Mucosa of rectum (tissue), 2 donors: ENCODE results near the gene MT1B.
"Not testable (repeated sequence)": the region's sequence is repeated elsewhere in the genome, so short reads cannot be mapped to it uniquely, and the experiment has no call there.

Source experiments
- H3K27ac ChIP-seq, 2 donors: one replicate each; pipeline ENCODE4 v1.7.0; 2013; ENCODE audit warnings: inconsistent platforms in 2 of 2, low read depth in 2 of 2, low read length in 2 of 2
- H3K27me3 ChIP-seq, 2 donors: one replicate each; pipeline ENCODE4 v1.7.0; 2013; ENCODE audit warnings: low read length in 2 of 2; ENCODE audit not compliant: control insufficient read depth in 2 of 2, insufficient read depth in 2 of 2
- H3K36me3 ChIP-seq, 2 donors: one replicate each; pipeline ENCODE4 v1.7.0; 2013; ENCODE audit warnings: low read length in 2 of 2; ENCODE audit not compliant: control insufficient read depth in 2 of 2, insufficient read depth in 2 of 2
- H3K4me1 ChIP-seq, 2 donors: one replicate each; pipeline ENCODE4 v1.7.0; 2013; ENCODE audit warnings: low read length in 2 of 2, mild to moderate bottlenecking in 1 of 2; ENCODE audit not compliant: control insufficient read depth in 2 of 2, insufficient read depth in 2 of 2
- H3K4me3 ChIP-seq, 2 donors: one replicate each; pipeline ENCODE4 v1.7.0; 2013; ENCODE audit warnings: low read length in 2 of 2
- H3K9ac ChIP-seq, 2 donors: one replicate each; pipeline ENCODE4 v1.7.0; 2013; ENCODE audit warnings: low read length in 2 of 2, low read depth in 1 of 2, mild to moderate bottlenecking in 1 of 2
- H3K9me3 ChIP-seq, 2 donors: one replicate each; pipeline ENCODE4 v1.7.0; 2013; ENCODE audit warnings: low read length in 2 of 2; ENCODE audit not compliant: control insufficient read depth in 2 of 2
- donor health status: healthy.
- donor health status: Normal muscosa, but diverticular disease.

Gene MT1B

DNA sequence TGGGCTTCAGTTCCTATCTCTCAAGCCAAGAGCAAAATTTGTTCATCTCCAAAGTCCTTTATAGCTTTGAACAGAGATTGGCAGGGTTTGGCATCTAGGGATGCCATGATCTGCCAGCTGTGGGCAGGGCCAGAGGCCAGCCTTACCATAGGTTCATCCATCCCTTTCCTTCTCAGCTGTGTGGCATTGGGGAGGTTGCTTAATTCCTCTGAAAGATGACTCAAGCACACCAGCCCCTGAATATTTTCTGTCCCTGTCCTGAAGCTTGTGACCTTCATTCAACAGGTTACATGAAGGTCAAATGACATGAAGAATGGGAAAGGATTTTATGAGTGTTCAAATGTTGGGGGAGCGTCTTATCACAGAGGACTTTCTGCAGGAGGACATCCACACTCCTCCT lies 12.8 kb downstream of the MT1B start:
- H3K9me3 ChIP-seq: no peaks in the 10 kb centered on the region
- H3K4me1 ChIP-seq: peaks cover 20 to 25% of the 10 kb centered on the region in 2 donors
- no peak overlapping the region for H3K9ac ChIP-seq
- H3K4me3 ChIP-seq: no peak overlapping the region
- H3K36me3 ChIP-seq: peaks cover 7 to 9% of the 10 kb centered on the region in 2 donors
- H3K27ac ChIP-seq: no peak overlapping the region
- peaks cover 21% of the 10 kb centered on the region in 2 donors for H3K27me3 ChIP-seq

DNA sequence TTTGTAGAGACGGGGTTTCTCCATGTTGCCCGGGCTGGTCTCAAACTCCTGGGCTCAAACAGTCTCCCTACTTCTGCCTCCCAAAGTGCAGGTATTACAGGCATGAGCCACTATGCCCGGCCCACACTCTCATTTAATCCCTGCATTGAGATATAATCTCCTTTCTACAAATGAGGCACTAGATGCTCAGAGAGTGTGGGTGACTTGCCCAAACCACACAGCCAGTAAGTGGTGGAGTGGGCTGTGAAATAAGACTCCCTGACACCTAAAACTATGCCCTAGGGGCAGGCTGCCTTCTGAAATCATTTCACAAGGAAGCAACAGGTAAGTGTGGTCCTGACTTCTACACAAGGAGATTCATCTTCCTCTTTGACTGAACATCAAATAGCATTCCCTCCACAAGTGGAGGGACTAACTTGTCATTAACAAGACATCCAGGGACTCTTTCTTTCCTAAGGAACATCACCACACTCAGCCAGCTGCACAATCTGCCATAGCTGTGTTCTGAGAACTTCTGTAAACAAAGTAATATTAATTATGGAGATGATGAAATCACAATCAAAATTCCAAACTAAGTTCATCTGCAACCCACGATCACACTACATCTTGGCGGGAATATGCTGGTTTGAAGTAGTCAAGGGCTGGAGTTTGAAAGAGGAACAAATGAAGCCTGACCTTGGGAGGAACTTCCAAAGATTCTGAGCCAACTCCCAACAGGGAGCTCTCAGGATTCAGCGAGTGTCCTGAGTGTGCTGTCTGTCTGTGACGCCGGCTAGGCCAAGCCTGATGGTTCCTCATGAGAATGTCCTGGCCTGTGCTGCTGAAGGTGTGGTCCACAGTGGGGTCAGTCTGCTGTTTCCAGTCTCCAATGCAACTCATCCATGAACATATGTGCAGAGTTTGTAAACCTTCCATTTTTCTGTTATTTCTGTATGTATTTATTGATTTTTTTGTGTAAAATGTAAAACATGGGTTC lies 13.9 kb downstream of the MT1B start:
- not testable (repeated sequence) for H3K4me3 ChIP-seq, H3K36me3 ChIP-seq, H3K9ac ChIP-seq, H3K27ac ChIP-seq, H3K9me3 ChIP-seq
- Histone ChIP-seq H3K27me3 (peaks cover 25 to 29% of the 10 kb centered on the region in 2 donors), H3K4me1 (peaks cover 27 to 31% of the 10 kb centered on the region in 2 donors)

- peaks cover 27 to 31% of the 10 kb centered on the region in 2 donors for H3K4me1 ChIP-seq
- H3K4me3 ChIP-seq: peak within 1 kb of the TSS; percentile 80 to 82
- peak within 1 kb of the TSS; percentile 75 to 84 for H3K9ac ChIP-seq
- H3K36me3 ChIP-seq: no peaks in the 10 kb centered on the region
- peaks cover 22 to 36% of the 10 kb centered on the region in 2 donors for H3K27me3 ChIP-seq
- no peaks in the 10 kb centered on the region for H3K9me3 ChIP-seq
- peak within 1 kb of the TSS; percentile 84 for H3K27ac ChIP-seq
These were observed 16.2 kb downstream of the MT1B start, which contains the start of gene MT1G for GRCh38 chr16:56667581-56668571. MT1G (minus strand) TSS chr16:56668065; CDS start chr16:56667993, 72 bp downstream.

GRCh38 chr16:56669005-56669839 lies 17.5 kb downstream of the MT1B start, which contains the start of gene MT1H:
MT1H (plus strand) TSS chr16:56669814; CDS start chr16:56669885, 71 bp downstream.
- Histone ChIP-seq H3K9ac (peak within 1 kb of the TSS; percentile 56 to 75), H3K27me3 (peaks cover 21 to 37% of the 10 kb centered on the region in 2 donors)

DNA sequence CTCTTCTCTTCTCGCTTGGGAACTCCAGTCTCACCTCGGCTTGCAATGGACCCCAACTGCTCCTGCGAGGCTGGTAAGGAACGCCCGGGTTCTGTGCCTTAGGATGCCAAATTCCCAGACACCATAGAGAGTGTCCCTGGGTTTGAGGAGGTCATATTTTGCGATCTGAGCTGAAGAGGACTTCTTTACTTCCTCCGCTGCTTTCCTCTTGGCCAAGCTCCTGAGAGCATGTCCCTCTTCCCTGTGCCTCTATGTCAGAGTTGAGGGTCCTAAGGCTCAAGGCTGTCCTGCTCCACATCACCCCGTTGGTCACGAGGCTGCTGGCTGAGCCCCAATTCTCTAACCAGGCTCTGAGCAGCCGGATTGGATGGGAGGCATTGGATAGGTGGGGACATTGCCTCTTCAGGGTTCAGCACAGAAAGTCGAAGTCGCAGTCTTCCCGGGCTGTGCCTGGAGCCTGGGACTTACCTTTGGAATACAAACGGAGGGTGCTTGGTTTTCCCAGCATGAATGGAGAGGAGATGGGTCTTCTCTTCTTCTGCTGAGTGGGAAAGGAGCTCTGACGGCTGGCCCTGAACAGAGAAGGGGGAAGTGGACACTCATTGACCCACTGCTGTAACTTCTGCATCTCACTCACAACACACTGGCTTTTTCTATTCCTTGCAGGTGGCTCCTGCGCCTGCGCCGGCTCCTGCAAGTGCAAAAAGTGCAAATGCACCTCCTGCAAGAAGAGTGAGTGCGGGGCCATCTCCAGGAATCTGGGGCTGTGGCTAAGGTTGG lies 18.3 kb downstream of the MT1B start:
- H3K36me3 ChIP-seq: no peaks in the 10 kb centered on the region
- H3K4me3 ChIP-seq: peak overlapping the region; percentile 24 to 62
- H3K4me1 ChIP-seq: peaks cover 27 to 31% of the 10 kb centered on the region in 2 donors
- H3K27ac ChIP-seq: peak overlapping the region in 1 of 2 donors; percentile 56
- H3K9ac ChIP-seq: peak overlapping the region; percentile 56 to 75
- peaks cover 17 to 35% of the 10 kb centered on the region in 2 donors for H3K27me3 ChIP-seq
- H3K9me3 ChIP-seq: no peaks in the 10 kb centered on the region

More at GRCh38 chr16:56669005-56669839, 17.5 kb downstream of the MT1B start, which contains the start of gene MT1H:
- Histone ChIP-seq H3K9me3 (no peaks in the 10 kb centered on the region), H3K27ac (peak within 1 kb of the TSS; percentile 84), H3K4me1 (peaks cover 27 to 31% of the 10 kb centered on the region in 2 donors), H3K36me3 (no peaks in the 10 kb centered on the region), H3K4me3 (peak within 1 kb of the TSS; percentile 47 to 62)

DNA sequence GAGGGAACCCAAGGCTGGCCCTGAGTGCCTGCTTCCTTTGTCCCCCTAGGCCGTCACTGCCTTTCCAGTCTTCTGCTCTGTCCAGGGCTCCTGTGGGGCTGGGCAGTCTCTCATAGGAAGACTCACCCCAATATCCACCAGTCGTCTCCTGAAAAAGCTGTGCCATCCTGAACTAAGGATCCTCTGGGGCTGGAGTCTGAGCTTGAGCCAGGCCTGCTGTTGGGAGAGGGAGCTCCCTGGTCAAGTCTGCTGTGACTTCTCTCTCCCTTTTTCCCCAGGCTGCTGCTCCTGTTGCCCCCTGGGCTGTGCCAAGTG lies 18.9 kb downstream of the MT1B start:
- no peaks in the 10 kb centered on the region for H3K36me3 ChIP-seq
- H3K9me3 ChIP-seq: no peaks in the 10 kb centered on the region
- H3K4me3 ChIP-seq: no peak overlapping the region
- peaks cover 27 to 31% of the 10 kb centered on the region in 2 donors for H3K4me1 ChIP-seq
- H3K27ac ChIP-seq: no peak overlapping the region
- H3K27me3 ChIP-seq: peaks cover 17 to 35% of the 10 kb centered on the region in 2 donors
- H3K9ac ChIP-seq: no peak overlapping the region

DNA sequence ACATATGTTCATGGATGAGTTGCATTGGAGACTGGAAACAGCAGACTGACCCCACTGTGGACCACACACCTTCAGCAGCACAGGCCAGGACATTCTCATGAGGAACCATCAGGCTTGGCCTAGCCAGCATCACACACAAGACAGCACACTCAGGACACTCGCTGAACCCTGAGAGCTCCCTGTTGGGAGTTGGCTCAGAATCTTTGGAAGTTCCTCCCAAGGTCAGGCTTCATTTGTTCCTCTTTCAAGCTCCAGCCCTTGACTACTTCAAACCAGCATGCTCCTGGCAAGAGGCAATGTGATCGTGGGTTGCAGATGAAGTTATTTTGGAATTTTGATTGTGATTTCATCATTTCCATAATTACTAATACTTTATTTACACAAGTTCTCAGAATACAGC lies 20.0 kb downstream of the MT1B start:
- peaks cover 27 to 30% of the 10 kb centered on the region in 2 donors for H3K4me1 ChIP-seq
- H3K9me3 ChIP-seq, H3K9ac ChIP-seq, H3K36me3 ChIP-seq, H3K4me3 ChIP-seq, H3K27ac ChIP-seq: not testable (repeated sequence)
- H3K27me3 ChIP-seq: peaks cover 17 to 40% of the 10 kb centered on the region in 2 donors

GRCh38 chr16:56672171-56672570 lies 20.5 kb downstream of the MT1B start:
- H3K4me1 ChIP-seq: peaks cover 23 to 27% of the 10 kb centered on the region in 2 donors
- H3K9me3 ChIP-seq, H3K27ac ChIP-seq, H3K36me3 ChIP-seq, H3K9ac ChIP-seq, H3K4me3 ChIP-seq: not testable (repeated sequence)
- peaks cover 17 to 42% of the 10 kb centered on the region in 2 donors for H3K27me3 ChIP-seq
